GM12872 (cell line): Measurements from ENCODE around the gene CENPU.

Source experiments
- TF ChIP-seq, protein P1 (sequence below): IDR thresholded peaks from 3 replicates; pipeline ENCODE4 v1.5.1; 2011; ENCODE audit warnings: low read depth, mild to moderate bottlenecking, low read length, moderate library complexity; ENCODE audit not compliant: insufficient read depth

Gene CENPU

DNA sequence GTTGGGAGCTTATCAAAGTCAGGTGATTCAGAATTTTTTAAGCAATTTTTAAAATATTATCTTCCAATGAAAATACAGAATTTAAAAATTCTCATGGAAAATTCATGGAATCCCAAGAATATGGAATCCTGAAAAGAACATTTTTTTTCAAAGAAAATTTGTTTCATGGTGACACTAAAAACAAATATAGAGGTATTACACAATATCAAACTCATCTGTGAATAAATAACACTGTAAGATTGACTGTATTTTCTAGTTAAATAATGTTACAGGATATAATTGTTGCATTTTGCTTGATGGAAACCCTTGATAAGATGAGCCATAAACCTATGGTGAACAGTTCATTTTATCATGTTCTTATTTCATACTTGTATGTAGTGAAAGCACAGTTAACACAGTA, 72.9 kb downstream of the CENPU start:
- TF ChIP-seq, protein P1, sequence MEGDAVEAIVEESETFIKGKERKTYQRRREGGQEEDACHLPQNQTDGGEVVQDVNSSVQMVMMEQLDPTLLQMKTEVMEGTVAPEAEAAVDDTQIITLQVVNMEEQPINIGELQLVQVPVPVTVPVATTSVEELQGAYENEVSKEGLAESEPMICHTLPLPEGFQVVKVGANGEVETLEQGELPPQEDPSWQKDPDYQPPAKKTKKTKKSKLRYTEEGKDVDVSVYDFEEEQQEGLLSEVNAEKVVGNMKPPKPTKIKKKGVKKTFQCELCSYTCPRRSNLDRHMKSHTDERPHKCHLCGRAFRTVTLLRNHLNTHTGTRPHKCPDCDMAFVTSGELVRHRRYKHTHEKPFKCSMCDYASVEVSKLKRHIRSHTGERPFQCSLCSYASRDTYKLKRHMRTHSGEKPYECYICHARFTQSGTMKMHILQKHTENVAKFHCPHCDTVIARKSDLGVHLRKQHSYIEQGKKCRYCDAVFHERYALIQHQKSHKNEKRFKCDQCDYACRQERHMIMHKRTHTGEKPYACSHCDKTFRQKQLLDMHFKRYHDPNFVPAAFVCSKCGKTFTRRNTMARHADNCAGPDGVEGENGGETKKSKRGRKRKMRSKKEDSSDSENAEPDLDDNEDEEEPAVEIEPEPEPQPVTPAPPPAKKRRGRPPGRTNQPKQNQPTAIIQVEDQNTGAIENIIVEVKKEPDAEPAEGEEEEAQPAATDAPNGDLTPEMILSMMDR, result no peak

DNA sequence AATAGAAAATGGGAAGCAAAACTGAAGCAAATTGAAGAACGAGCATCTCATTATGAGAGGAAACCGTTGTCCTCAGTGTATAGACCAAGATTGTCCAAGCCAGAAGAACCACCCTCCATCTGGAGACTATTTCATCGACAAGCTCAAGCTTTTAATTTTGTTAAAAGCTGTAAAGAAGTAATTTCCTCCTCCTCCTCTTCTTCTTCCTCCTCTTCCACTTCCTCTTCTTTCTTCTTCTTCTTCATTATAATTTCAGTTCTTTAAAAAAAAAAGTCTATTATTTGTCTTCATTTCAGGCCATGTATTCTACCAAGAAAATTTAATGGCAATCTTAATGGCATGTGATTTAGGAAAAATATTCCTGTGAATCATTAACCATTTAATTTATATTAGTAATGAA, 76.8 kb downstream of the CENPU start:
- TF ChIP-seq, protein P1, result no peak

DNA sequence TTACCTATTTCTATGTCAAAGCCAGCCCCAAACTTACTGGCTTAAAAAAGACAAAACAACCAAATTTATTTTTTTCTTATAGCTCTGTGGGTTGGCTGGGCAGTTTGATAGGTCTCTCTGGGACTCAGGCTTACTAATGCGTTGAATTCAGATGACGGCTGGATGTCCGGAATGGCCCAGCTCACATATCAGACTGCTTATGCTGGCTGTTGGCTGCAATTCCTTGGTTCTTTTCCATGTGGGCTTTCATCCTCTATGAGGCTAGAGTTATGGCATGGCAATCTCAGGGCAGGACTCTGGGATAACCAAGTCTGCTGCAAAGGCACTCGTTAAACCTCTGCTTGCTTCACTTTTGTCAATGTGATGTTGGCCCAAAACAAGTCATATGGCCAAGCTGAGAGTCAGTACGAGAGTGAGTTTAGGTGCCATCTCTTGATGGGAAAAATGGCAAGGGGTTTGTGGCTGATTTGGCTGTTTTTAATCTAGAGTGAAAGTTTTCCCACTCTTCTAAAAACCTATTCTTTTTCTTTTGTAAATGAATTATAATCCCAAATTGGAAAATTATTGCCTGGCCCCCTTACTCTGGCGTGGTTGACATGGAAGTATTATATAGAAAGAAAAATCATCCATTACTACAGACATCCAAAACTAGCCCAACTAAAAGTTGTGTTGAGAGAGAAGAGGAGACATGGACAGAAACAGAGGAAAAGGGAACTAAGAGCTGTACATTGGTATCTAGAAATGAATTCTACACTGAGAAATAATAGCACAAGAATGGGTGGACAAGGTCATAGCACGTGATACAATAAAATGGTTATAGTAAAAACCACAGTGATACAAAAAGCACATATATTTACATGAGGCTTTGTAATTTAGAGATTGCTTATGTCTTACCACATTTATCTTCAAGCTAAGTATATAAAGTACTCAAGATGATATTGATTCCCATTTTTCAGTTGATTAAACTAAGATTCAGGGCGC, 77.7 kb downstream of the CENPU start:
- TF ChIP-seq, protein P1, result no peak

DNA sequence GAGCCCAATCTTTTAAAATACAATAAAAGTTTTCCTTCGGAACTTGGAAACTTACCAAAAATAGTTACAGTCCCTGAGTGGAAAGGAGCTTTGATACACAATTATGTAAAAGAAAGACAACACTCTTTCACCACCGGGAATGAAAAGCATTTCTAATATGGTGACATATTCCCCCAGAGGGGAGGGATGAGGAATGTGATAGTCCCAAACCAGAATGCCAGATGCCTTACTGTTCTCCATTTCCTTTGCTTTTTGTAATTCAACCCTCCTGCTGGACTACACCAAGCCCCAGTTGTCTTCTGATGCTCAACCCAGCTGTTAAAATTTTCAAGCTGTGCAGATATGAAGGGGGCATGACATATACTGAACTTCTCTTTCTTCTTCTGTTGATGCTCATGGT, 80.2 kb downstream of the CENPU start:
- TF ChIP-seq, protein P1, result no peak

DNA sequence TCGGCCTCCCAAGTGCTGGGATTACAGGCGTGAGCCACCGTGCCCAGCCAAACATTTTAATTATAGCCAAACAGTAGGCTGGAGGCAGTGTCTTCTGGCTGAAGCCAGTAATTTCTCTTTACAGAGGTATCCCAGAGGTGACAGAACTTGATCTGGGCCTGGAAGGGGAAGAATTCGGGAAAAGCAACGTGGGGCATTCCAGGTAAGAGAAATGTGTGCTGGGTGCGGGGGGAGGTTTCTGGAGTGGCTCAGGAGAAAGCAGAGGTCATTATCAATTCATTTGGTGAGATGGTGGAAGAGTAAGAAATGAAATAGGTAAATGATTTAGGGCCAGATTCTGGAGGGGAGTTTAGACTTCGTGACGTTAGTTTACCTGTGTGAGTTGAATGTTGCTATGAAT, 82.0 kb downstream of the CENPU start:
- TF ChIP-seq, protein P1, result no peak

DNA sequence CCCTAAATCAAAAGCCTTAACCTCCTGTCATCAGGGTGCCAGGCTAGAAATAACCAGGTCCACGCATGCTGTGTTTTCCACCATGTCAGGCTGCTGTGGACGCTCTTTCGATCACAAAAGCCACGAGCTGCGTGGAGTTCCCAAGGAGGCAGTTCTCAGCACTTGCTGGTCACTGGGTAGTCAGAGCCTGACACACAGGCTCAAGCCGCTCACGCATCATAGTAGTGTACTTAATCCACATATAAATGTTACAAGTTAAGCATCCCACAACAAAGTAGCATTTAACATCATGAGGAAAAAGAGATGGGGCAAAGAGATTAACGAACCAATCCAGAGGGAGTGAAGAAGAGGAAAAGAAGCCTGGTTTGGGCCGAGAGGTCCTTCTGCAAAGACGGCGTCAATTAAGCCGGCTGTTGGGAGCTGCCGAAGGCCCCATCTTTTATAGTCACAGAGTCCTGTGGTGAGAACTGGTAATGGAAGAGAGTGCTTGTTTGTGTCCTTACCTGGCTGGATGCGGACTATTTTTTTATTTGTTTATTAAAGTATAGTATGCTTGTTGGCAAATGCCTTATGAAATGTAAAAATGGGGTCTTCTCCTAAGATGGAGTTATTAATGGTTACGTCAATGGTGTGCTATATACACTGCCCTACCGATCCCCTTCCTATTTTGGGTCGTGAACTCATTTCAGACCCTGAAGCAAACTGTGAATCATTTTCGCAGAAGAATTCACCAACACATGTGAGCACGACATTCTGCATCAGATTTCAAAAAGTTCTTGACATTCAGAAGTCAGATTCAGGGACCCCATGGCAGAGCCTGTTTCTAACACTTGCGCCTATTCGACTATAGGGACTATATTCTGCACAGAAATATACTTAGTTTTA, 83.7 kb downstream of the CENPU start:
- TF ChIP-seq, protein P1, result no peak
